Vagina (tissue), 2 donors: Measurements from ENCODE around the gene ATG4A.

ENCODE experiments used
- CTCF ChIP-seq, 3 experiments: fragments of 450-650 bp in 2 of 3; fragments of 200-600 bp in 1 of 3; sonication (generic) in 1 of 3; IDR thresholded peaks; one replicate each; pipeline ENCODE4 v1.5.1; 2017 to 2019; ENCODE audit warnings: antibody characterized with exemption in 3 of 3, mild to moderate bottlenecking in 2 of 3, moderate library complexity in 2 of 3
- POLR2A ChIP-seq, 2 donors: fragments of 450-650 bp; IDR thresholded peaks; one replicate each; pipeline ENCODE4 v1.6.1; 2017; ENCODE audit warnings: antibody characterized with exemption in 2 of 2, mild to moderate bottlenecking in 2 of 2, moderate library complexity in 2 of 2
- POLR2AphosphoS5 ChIP-seq, 2 donors: sonication (generic); formaldehyde crosslinking; IDR thresholded peaks; one replicate each; pipeline ENCODE4 v1.9.0; 2017; ENCODE audit warnings: antibody characterized with exemption in 2 of 2, mild to moderate bottlenecking in 2 of 2, low read depth in 1 of 2; ENCODE audit not compliant: insufficient read depth in 1 of 2

- TF ChIP-seq POLR2A (IDR thresholded peaks at IDR 0.05) (no peak), CTCF (IDR thresholded peaks at IDR 0.05) (no peak), POLR2AphosphoS5 (IDR thresholded peaks at IDR 0.05; ENCODE audit: insufficient read depth in 1 of 2, low read depth in 1 of 2) (no peak)
These were observed 46.9 kb upstream of the ATG4A start, which contains the start of gene VSIG1 for GRCh38 chrX:108044554-108045256.
